ENCODE data around the gene TRIM3.

TRIM3 gene

GRCh38 chr11:6400431-6401345 is 73.1 kb downstream of the TRIM3 start:
- no peak for DNase-seq

All from activated effector memory CD4-positive, alpha-beta T cell treated with anti-CD3 and anti-CD28 coated beads, Interleukin-2, amount 50 U/mL, for 16 hours (primary cell).